ENCODE measurements around the gene EFNA2. TPM values are rescaled to one million over a fixed set of nuclear protein-coding genes. Genes with fewer than 3 reads are reported as not detected.

Gene EFNA2
- total RNA-seq, 1 experiment from 2014 or later, result 11.4 TPM

DNA sequence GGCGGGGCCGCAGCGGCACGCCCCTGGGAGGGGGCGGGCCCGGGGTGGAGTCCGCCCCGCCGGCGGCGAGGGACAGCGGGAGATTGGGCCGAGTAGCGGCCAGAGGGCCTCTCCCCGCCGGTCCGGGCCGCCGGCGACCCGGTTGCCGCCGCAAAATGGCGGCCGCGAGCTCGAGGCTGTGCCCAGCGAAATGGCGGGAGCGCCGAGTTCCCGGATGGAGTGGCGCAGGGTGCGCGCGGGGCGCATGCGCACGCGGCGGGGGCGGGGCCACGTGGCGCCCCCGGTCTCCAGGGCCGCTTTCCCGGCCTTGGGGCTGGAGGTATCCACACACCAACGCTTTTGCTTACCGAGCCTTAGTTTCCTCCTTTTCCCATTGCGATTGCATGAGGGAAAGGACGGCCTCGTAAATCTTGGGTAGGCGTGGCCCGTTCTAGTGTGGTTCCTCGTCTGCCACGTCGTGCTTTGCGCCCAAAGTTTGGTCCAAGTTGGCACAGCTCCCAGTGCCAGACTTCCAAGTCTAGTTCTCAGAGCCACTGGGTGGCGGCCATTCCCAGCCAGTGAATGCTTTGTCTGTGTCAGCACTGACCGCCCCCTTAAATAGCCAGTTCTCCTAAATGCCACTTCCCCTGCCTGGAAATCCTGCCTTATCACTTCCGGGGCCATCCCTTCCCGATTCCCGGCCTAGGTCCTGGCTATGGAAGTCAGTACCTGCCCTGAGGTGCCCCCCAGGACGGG lies 16.0 kb upstream of the EFNA2 start (continued):
- TF ChIP-seq EMX1 (CRISPR knock-in tag; IDR thresholded peaks at IDR 0.05) (peak; percentile 91), ETV6 (CRISPR knock-in tag; IDR thresholded peaks at IDR 0.05) (no peak), ZNF512 (CRISPR knock-in tag; IDR thresholded peaks at IDR 0.05; ENCODE audit: borderline replicate concordance) (no peak), STAT6 (CRISPR knock-in tag; conservative IDR thresholded peaks at IDR 0.05; ENCODE audit: low read depth) (no peak), ZNF532 (CRISPR knock-in tag; IDR thresholded peaks at IDR 0.05; ENCODE audit: borderline replicate concordance) (peak; percentile 76; the same call in 1 of the 2 replicates), CREB1 (CRISPR knock-in tag; IDR thresholded peaks at IDR 0.05) (no peak), NFYB (CRISPR knock-in tag; conservative IDR thresholded peaks at IDR 0.05; ENCODE audit: low read depth) (no peak), HMGXB4 (CRISPR knock-in tag; IDR thresholded peaks at IDR 0.05) (peak; percentile 60; the same call in 1 of the 2 replicates), GRHL2 (CRISPR knock-in tag; IDR thresholded peaks at IDR 0.05; ENCODE audit: insufficient replicate concordance, severe bottlenecking) (no peak), ATF1 (CRISPR knock-in tag; IDR thresholded peaks at IDR 0.05) (peak; percentile 95), AR (CRISPR knock-in tag; IDR thresholded peaks at IDR 0.05) (no peak), CREM (CRISPR knock-in tag; IDR thresholded peaks at IDR 0.05) (peak; percentile 75; the same call in 1 of the 2 replicates), ZBTB21 (CRISPR knock-in tag; IDR thresholded peaks at IDR 0.05; ENCODE audit: borderline replicate concordance) (no peak), E2F4 (CRISPR knock-in tag; IDR thresholded peaks at IDR 0.05; ENCODE audit: borderline replicate concordance, low read depth) (no peak), GABPB1 (CRISPR knock-in tag; IDR thresholded peaks at IDR 0.05) (no peak)
- TF ChIP-seq, protein P1, sequence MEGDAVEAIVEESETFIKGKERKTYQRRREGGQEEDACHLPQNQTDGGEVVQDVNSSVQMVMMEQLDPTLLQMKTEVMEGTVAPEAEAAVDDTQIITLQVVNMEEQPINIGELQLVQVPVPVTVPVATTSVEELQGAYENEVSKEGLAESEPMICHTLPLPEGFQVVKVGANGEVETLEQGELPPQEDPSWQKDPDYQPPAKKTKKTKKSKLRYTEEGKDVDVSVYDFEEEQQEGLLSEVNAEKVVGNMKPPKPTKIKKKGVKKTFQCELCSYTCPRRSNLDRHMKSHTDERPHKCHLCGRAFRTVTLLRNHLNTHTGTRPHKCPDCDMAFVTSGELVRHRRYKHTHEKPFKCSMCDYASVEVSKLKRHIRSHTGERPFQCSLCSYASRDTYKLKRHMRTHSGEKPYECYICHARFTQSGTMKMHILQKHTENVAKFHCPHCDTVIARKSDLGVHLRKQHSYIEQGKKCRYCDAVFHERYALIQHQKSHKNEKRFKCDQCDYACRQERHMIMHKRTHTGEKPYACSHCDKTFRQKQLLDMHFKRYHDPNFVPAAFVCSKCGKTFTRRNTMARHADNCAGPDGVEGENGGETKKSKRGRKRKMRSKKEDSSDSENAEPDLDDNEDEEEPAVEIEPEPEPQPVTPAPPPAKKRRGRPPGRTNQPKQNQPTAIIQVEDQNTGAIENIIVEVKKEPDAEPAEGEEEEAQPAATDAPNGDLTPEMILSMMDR (IDR thresholded peaks at IDR 0.05), result no peak

All from WTC11 (cell line).